B cell (primary cell): Measurements from ENCODE around the gene AP4M1.

Experiments
- EZH2 ChIP-seq: IDR thresholded peaks from 2 replicates; pipeline ENCODE4 v1.6.1; 2012; ENCODE audit warnings: borderline replicate concordance, low read depth, mild to moderate bottlenecking, moderate library complexity, low read length; ENCODE audit not compliant: insufficient read depth, poor library complexity, severe bottlenecking
- TF ChIP-seq, protein P1 (sequence below): fragments of 200-600 bp; IDR thresholded peaks from one replicate; pipeline ENCODE4 v1.8.0; 2022; ENCODE audit warnings: antibody characterized with exemption, mild to moderate bottlenecking

DNA sequence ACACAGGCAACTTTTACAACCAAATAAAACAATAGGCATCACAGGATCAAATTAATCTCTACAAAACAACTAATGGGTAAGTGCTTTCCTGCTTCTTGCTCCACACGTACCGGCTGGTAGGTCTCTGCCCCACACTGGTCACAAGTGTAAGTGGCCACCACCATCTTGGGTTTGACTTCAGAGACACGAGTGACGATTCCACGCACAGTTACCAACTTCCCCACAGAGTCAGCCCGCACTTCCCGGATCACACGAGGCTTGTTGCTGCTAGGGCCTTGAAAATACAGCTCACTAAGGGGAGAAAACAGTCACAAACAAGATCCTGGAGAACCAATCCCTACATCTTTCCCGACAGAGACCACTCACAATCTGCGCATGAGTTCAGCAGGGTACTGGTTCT, 2.5 kb upstream of the AP4M1 start:
- TF ChIP-seq EZH2, result no peak
- TF ChIP-seq, protein P1, sequence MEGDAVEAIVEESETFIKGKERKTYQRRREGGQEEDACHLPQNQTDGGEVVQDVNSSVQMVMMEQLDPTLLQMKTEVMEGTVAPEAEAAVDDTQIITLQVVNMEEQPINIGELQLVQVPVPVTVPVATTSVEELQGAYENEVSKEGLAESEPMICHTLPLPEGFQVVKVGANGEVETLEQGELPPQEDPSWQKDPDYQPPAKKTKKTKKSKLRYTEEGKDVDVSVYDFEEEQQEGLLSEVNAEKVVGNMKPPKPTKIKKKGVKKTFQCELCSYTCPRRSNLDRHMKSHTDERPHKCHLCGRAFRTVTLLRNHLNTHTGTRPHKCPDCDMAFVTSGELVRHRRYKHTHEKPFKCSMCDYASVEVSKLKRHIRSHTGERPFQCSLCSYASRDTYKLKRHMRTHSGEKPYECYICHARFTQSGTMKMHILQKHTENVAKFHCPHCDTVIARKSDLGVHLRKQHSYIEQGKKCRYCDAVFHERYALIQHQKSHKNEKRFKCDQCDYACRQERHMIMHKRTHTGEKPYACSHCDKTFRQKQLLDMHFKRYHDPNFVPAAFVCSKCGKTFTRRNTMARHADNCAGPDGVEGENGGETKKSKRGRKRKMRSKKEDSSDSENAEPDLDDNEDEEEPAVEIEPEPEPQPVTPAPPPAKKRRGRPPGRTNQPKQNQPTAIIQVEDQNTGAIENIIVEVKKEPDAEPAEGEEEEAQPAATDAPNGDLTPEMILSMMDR, result no peak
